ENCODE results near the gene BUD23. TPM values are rescaled to one million over a fixed set of nuclear protein-coding genes. Genes with fewer than 3 reads are reported as not detected.

Gene BUD23
- total RNA-seq: 10 to 100 TPM; 92.0 to 94.0 TPM

GRCh38 chr7:73683056-73683787 lies at the start of gene BUD23, which contains the start of gene DNAJC30:
TSS of gene BUD23 (plus strand) at chr7:73683597. CDS start at chr7:73683626, 29 bp downstream.
TSS of gene DNAJC30 (minus strand) at chr7:73683453. CDS start at chr7:73683423, 30 bp downstream.
- ChIA-PET CTCF (no interaction called here), POLR2A (no interaction called here)
- no peaks in the 10 kb centered on the region for H3K27me3 Mint-ChIP-seq
- no peaks in the 10 kb centered on the region for H3K9me3 Mint-ChIP-seq
- DNase-seq: peak; percentile 99
- peaks cover 15% of the 10 kb centered on the region for H3K36me3 Mint-ChIP-seq
- H3K27ac Mint-ChIP-seq: peak within 1 kb of the TSS; percentile 86
- peaks cover 40% of the 10 kb centered on the region for H3K4me1 Mint-ChIP-seq (ENCODE audit: low read depth)
- intact Hi-C loops (cut with micrococcal nuclease): loop anchor here (1.0 to 10.0 kb wide), 6 partner anchors 16 to 158 kb away; partner anchors contain the start of genes BAZ1B, TBL2 and VPS37D
- H3K4me3 Mint-ChIP-seq: peak within 1 kb of the TSS; percentile 99

- intact Hi-C loops (cut with micrococcal nuclease): no loop called here
- Mint-ChIP-seq H3K27ac (no peak overlapping the region), H3K9me3 (no peaks in the 10 kb centered on the region), H3K27me3 (peaks cover 34% of the 10 kb centered on the region), H3K36me3 (no peaks in the 10 kb centered on the region), H3K4me1 (ENCODE audit: low read depth) (no peaks in the 10 kb centered on the region), H3K4me3 (no peak overlapping the region)
- no peak for DNase-seq
- ChIA-PET POLR2A (no interaction called here), CTCF (no interaction called here)
These were observed 49.6 kb upstream of the BUD23 start for GRCh38 chr7:73633844-73634243.

- H3K4me1 Mint-ChIP-seq (ENCODE audit: low read depth): no peaks in the 10 kb centered on the region
- no peaks in the 10 kb centered on the region for H3K9me3 Mint-ChIP-seq
- peaks cover 30% of the 10 kb centered on the region for H3K27me3 Mint-ChIP-seq
- H3K27ac Mint-ChIP-seq: no peak overlapping the region
- H3K4me3 Mint-ChIP-seq: no peak overlapping the region
- CTCF ChIA-PET: interaction anchor here (1.6 kb wide), 1 partner anchor 29 kb away, joined by 4 read pairs; no protein-coding TSS in a partner anchor
- intact Hi-C loops (cut with micrococcal nuclease): no loop called here
- no peak for DNase-seq
- POLR2A ChIA-PET: no interaction called here
- H3K36me3 Mint-ChIP-seq: no peaks in the 10 kb centered on the region
These were observed 47.8 kb upstream of the BUD23 start for GRCh38 chr7:73635428-73636200.

GRCh38 chr7:73638911-73639310 lies 44.5 kb upstream of the BUD23 start:
- no peak overlapping the region for H3K27ac Mint-ChIP-seq
- DNase-seq: no peak
- ChIA-PET POLR2A (no interaction called here), CTCF (no interaction called here)
- H3K9me3 Mint-ChIP-seq: peaks cover 12% of the 10 kb centered on the region
- no peak overlapping the region for H3K4me3 Mint-ChIP-seq
- no peaks in the 10 kb centered on the region for H3K4me1 Mint-ChIP-seq (ENCODE audit: low read depth)
- intact Hi-C loops (cut with micrococcal nuclease): no loop called here
- H3K27me3 Mint-ChIP-seq: peaks cover 20% of the 10 kb centered on the region
- H3K36me3 Mint-ChIP-seq: no peaks in the 10 kb centered on the region

- Mint-ChIP-seq H3K4me1 (ENCODE audit: low read depth) (no peaks in the 10 kb centered on the region), H3K27me3 (peaks cover 23% of the 10 kb centered on the region), H3K36me3 (no peaks in the 10 kb centered on the region), H3K9me3 (peaks cover 12% of the 10 kb centered on the region), H3K27ac (no peak overlapping the region), H3K4me3 (no peak overlapping the region)
- intact Hi-C loops (cut with micrococcal nuclease): no loop called here
- ChIA-PET POLR2A (no interaction called here), CTCF (interaction anchor here (1.0 kb wide), 2 partner anchors 36 to 93 kb away, joined by 3 read pairs; no protein-coding TSS in a partner anchor)
- DNase-seq: no peak
These were observed 40.6 kb upstream of the BUD23 start for GRCh38 chr7:73642834-73643233.

- Mint-ChIP-seq H3K9me3 (peaks cover 12% of the 10 kb centered on the region), H3K4me3 (no peak overlapping the region), H3K36me3 (no peaks in the 10 kb centered on the region), H3K27ac (no peak overlapping the region), H3K27me3 (peaks cover 35% of the 10 kb centered on the region), H3K4me1 (ENCODE audit: low read depth) (peaks cover 6% of the 10 kb centered on the region)
- ChIA-PET CTCF (interaction anchor here (0.6 to 0.9 kb wide), 2 partner anchors 12 to 81 kb away, joined by 3 to 5 read pairs; no protein-coding TSS in a partner anchor), POLR2A (no interaction called here)
- intact Hi-C loops (cut with micrococcal nuclease): no loop called here
- DNase-seq: no peak
These were observed 38.6 kb upstream of the BUD23 start for GRCh38 chr7:73644688-73645286.

- H3K36me3 Mint-ChIP-seq: no peaks in the 10 kb centered on the region
- H3K4me3 Mint-ChIP-seq: no peak overlapping the region
- no peak overlapping the region for H3K27ac Mint-ChIP-seq
- peaks cover 41% of the 10 kb centered on the region for H3K27me3 Mint-ChIP-seq
- peaks cover 12% of the 10 kb centered on the region for H3K9me3 Mint-ChIP-seq
- H3K4me1 Mint-ChIP-seq (ENCODE audit: low read depth): peaks cover 6% of the 10 kb centered on the region
- POLR2A ChIA-PET: no interaction called here
- no peak for DNase-seq
- intact Hi-C loops (cut with micrococcal nuclease): no loop called here
- CTCF ChIA-PET: interaction anchor here (0.9 to 1.5 kb wide), 2 partner anchors 38 to 80 kb away, joined by 3 to 8 read pairs; no protein-coding TSS in a partner anchor
These were observed 37.7 kb upstream of the BUD23 start for GRCh38 chr7:73645643-73646174.

GRCh38 chr7:73646785-73647724 lies 36.3 kb upstream of the BUD23 start:
- intact Hi-C loops (cut with micrococcal nuclease): no loop called here
- no peak for DNase-seq
- ChIA-PET POLR2A (no interaction called here), CTCF (interaction anchor here (0.9 to 1.5 kb wide), 3 partner anchors 21 to 78 kb away, joined by 4 to 8 read pairs (median 5); partner anchors contain the start of gene VPS37D)
- no peaks in the 10 kb centered on the region for H3K9me3 Mint-ChIP-seq
- H3K27ac Mint-ChIP-seq: no peak overlapping the region
- peaks cover 44% of the 10 kb centered on the region for H3K27me3 Mint-ChIP-seq
- no peaks in the 10 kb centered on the region for H3K36me3 Mint-ChIP-seq
- H3K4me1 Mint-ChIP-seq (ENCODE audit: low read depth): peaks cover 6% of the 10 kb centered on the region
- H3K4me3 Mint-ChIP-seq: no peak overlapping the region

- peaks cover 6% of the 10 kb centered on the region for H3K4me1 Mint-ChIP-seq (ENCODE audit: low read depth)
- no peaks in the 10 kb centered on the region for H3K36me3 Mint-ChIP-seq
- H3K27ac Mint-ChIP-seq: no peak overlapping the region
- peak overlapping the region; percentile 39 for H3K4me3 Mint-ChIP-seq
- intact Hi-C loops (cut with micrococcal nuclease): no loop called here
- H3K27me3 Mint-ChIP-seq: peaks cover 47% of the 10 kb centered on the region
- POLR2A ChIA-PET: no interaction called here
- no peaks in the 10 kb centered on the region for H3K9me3 Mint-ChIP-seq
- CTCF ChIA-PET: interaction anchor here (1.4 kb wide), 1 partner anchor 77 kb away, joined by 5 read pairs; no protein-coding TSS in a partner anchor
- DNase-seq: peak; percentile 46
These were observed 35.4 kb upstream of the BUD23 start for GRCh38 chr7:73647725-73648592.

- Mint-ChIP-seq H3K4me1 (ENCODE audit: low read depth) (peaks cover 6% of the 10 kb centered on the region), H3K4me3 (peak overlapping the region; percentile 39), H3K9me3 (no peaks in the 10 kb centered on the region), H3K27ac (no peak overlapping the region), H3K27me3 (peaks cover 46% of the 10 kb centered on the region), H3K36me3 (no peaks in the 10 kb centered on the region)
- no peak for DNase-seq
- POLR2A ChIA-PET: no interaction called here
- CTCF ChIA-PET: no interaction called here
- intact Hi-C loops (cut with micrococcal nuclease): no loop called here
These were observed 34.6 kb upstream of the BUD23 start for GRCh38 chr7:73648593-73649332.

Data from activated CD4-positive, alpha-beta memory T cell treated with anti-CD3 and anti-CD28 coated beads for 36 hours (primary cell).